BJ (cell line): ENCODE data around the gene CFAP97. TPM values are rescaled to one million over a fixed set of nuclear protein-coding genes. Genes with fewer than 3 reads are reported as not detected.

Source experiments
- CTCF ChIA-PET: fragments of 350-600 bp; formaldehyde crosslinking; extraction: SDS; loops from one replicate; lab custom pipeline; 2021; ENCODE audit warnings: antibody characterized with exemption, inconsistent platforms; lab: Yijun Ruan, JAX
- POLR2A ChIA-PET: fragments of 300-600 bp; sonication (Branson Sonifier 250); formaldehyde crosslinking; extraction: SDS; loops from one replicate; lab custom pipeline; 2021; ENCODE audit warnings: antibody characterized with exemption; lab: Charles Lee
- DNase-seq: peaks from one replicate; pipeline ENCODE4 v3.0.0-alpha.2; 2011; ENCODE audit warnings: low read depth
- H3K27me3 ChIP-seq: 2 replicates; pipeline ENCODE4 v1.6.0; 2011; ENCODE audit warnings: low read length; ENCODE audit not compliant: control insufficient read depth, insufficient read depth
- H3K36me3 ChIP-seq: 2 replicates; pipeline ENCODE4 v1.5.1; 2011; ENCODE audit warnings: low read length; ENCODE audit not compliant: control insufficient read depth, insufficient read depth
- H3K4me3 ChIP-seq: 2 replicates; pipeline ENCODE4 v1.5.1; 2011; ENCODE audit warnings: low read depth, mild to moderate bottlenecking, control low read depth, low read length
- CTCF ChIP-seq: IDR thresholded peaks from 2 replicates; pipeline ENCODE4 v1.5.1; 2011; ENCODE audit warnings: low read depth, mild to moderate bottlenecking, control low read depth, inconsistent platforms, low read length, moderate library complexity; ENCODE audit not compliant: insufficient read depth
- polyA minus RNA-seq: library from RNA; depleted of rRNA, polyadenylated mRNA; stranded (reverse); fragments of >200 nt; gene quantifications from 2 replicates; pipeline ENCODE4 v1.2.3, GENCODE V29; 2011; rRNA and poly(A)+ RNA removed
- polyA plus RNA-seq: library from polyadenylated mRNA; depleted of rRNA; stranded (reverse); fragments of >200 nt; gene quantifications from 2 replicates; pipeline ENCODE4 v1.2.3, GENCODE V29; 2011; rRNA removed

CFAP97 gene
- polyA plus RNA-seq (16.4 and 35.3 TPM in 2 replicates), polyA minus RNA-seq (13.1 and 14.3 TPM in 2 replicates)

GRCh38 chr4:185203486-185204237 lies at the start of gene CFAP97:
Gene CFAP97 (minus strand): TSS chr4:185204000. CDS start chr4:185191196, 12,804 bp downstream.
- no peak for TF ChIP-seq CTCF
- H3K27me3 ChIP-seq = no peaks in the 10 kb centered on the region
- no peaks in the 10 kb centered on the region; the same call in 1 of the 2 replicates for H3K36me3 ChIP-seq
- ChIA-PET CTCF (interaction anchor here (1.1 to 1.2 kb wide), 2 partner anchors 20 to 145 kb away, joined by 3 read pairs; no protein-coding TSS in a partner anchor), POLR2A (no interaction called here)
- H3K4me3 ChIP-seq = peak within 1 kb of the TSS; percentile 39
- DNase-seq = no peak

- no peak for TF ChIP-seq CTCF
- DNase-seq = no peak
- ChIA-PET CTCF (no interaction called here), POLR2A (no interaction called here)
- H3K27me3 ChIP-seq = no peaks in the 10 kb centered on the region
- no peaks in the 10 kb centered on the region for H3K36me3 ChIP-seq
- no peak overlapping the region for H3K4me3 ChIP-seq
Measured at GRCh38 chr4:185249105-185249504, 45.3 kb upstream of the CFAP97 start.

GRCh38 chr4:185248393-185249039 lies 44.7 kb upstream of the CFAP97 start:
- Histone ChIP-seq H3K36me3 (no peaks in the 10 kb centered on the region), H3K27me3 (no peaks in the 10 kb centered on the region), H3K4me3 (no peak overlapping the region)
- POLR2A ChIA-PET = no interaction called here
- CTCF ChIA-PET = interaction anchor here (0.6 kb wide), 1 partner anchor 17 kb away, joined by 3 read pairs; no protein-coding TSS in a partner anchor
- DNase-seq = no peak
- TF ChIP-seq CTCF = no peak

GRCh38 chr4:185247151-185247550 lies 43.4 kb upstream of the CFAP97 start:
- CTCF ChIA-PET = interaction anchor here (0.6 kb wide), 1 partner anchor 854 kb away, joined by 3 read pairs; no protein-coding TSS in a partner anchor
- no peaks in the 10 kb centered on the region for H3K36me3 ChIP-seq
- no peak for TF ChIP-seq CTCF
- H3K4me3 ChIP-seq = no peak overlapping the region
- no peak for DNase-seq
- POLR2A ChIA-PET = no interaction called here
- H3K27me3 ChIP-seq = no peaks in the 10 kb centered on the region

- ChIA-PET CTCF (no interaction called here), POLR2A (no interaction called here)
- Histone ChIP-seq H3K27me3 (no peaks in the 10 kb centered on the region), H3K4me3 (no peak overlapping the region), H3K36me3 (no peaks in the 10 kb centered on the region)
- TF ChIP-seq CTCF = no peak
- DNase-seq = no peak
Measured at GRCh38 chr4:185246453-185246852, 42.7 kb upstream of the CFAP97 start.
